ENCODE measurements around the gene CSDE1.
"Not testable (repeated sequence)": the region's sequence is repeated elsewhere in the genome, so short reads cannot be mapped to it uniquely, and the experiment has no call there.

DNA sequence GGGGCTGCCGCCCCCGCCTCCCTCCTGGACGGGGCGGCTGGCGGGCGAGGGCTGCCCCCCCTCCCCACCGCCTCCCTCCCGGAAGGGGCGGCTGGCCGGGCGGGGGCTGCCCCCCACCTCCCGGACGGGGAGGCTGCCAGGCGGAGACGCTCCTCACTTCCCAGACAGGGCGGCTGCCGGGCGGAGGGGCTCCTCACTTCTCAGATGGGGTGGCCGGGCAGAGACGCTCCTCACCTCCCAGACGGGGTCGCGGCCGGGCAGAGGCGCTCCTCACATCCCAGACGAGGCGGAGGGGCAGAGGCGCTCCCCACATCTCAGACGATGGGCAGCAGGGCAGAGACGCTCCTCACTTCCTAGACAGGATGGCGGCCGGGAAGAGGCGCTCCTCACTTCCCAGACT is 46.7 kb upstream of the CSDE1 start:
- TF ChIP-seq, protein P1, sequence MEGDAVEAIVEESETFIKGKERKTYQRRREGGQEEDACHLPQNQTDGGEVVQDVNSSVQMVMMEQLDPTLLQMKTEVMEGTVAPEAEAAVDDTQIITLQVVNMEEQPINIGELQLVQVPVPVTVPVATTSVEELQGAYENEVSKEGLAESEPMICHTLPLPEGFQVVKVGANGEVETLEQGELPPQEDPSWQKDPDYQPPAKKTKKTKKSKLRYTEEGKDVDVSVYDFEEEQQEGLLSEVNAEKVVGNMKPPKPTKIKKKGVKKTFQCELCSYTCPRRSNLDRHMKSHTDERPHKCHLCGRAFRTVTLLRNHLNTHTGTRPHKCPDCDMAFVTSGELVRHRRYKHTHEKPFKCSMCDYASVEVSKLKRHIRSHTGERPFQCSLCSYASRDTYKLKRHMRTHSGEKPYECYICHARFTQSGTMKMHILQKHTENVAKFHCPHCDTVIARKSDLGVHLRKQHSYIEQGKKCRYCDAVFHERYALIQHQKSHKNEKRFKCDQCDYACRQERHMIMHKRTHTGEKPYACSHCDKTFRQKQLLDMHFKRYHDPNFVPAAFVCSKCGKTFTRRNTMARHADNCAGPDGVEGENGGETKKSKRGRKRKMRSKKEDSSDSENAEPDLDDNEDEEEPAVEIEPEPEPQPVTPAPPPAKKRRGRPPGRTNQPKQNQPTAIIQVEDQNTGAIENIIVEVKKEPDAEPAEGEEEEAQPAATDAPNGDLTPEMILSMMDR (IDR thresholded peaks at IDR 0.05), result not testable (repeated sequence)
- not testable (repeated sequence) for TF ChIP-seq POLR2A (IDR thresholded peaks at IDR 0.05)

Data from heart left ventricle (tissue), 13 donors.